Colonic mucosa (tissue), 4 donors: ENCODE measurements around the gene ELOVL4. TPM values are rescaled to one million over a fixed set of nuclear protein-coding genes. Genes with fewer than 3 reads are reported as not detected.
A peak's percentile ranks its signal among the peaks of the same experiment; 100 is the strongest.

Experiments used
- DNase-seq: peaks from one replicate; pipeline ENCODE4 v3.0.0-alpha.2; 2020
- H3K27ac ChIP-seq: fragments of 200-600 bp; one replicate; pipeline ENCODE4 v1.8.0; 2021
- H3K27me3 ChIP-seq: fragments of 200-600 bp; one replicate; pipeline ENCODE4 v1.8.0; 2021
- H3K36me3 ChIP-seq: fragments of 200-600 bp; one replicate; pipeline ENCODE4 v1.8.0; 2021
- H3K4me1 ChIP-seq: fragments of 200-600 bp; one replicate; pipeline ENCODE4 v1.8.0; 2021; ENCODE audit warnings: mild to moderate bottlenecking
- H3K4me3 ChIP-seq: fragments of 200-600 bp; one replicate; pipeline ENCODE4 v1.8.0; 2021
- H3K9ac ChIP-seq, 2 donors: one replicate each; pipeline ENCODE4 v1.7.0; 2013; ENCODE audit warnings: control low read depth in 2 of 2, low read depth in 2 of 2, low read length in 2 of 2
- H3K9me3 ChIP-seq: fragments of 200-600 bp; one replicate; pipeline ENCODE4 v1.8.0; 2021
- intact Hi-C: fragments of 100-400 bp; cut with DNase I; formaldehyde crosslinking; loops from one replicate; pipeline ENCODE4 v1.14.1; 2022
- total RNA-seq, 2 donors: library from RNA; stranded (reverse); fragmentation: NEBNext Ultra II Directional in 1 of 2; extraction: Animal tissue kit (Norgen Biotek cat#: 25700) in 1 of 2; gene quantifications; one replicate each; pipeline ENCODE4 v1.2.1, GENCODE V29; 2021
- TF ChIP-seq, protein P1 (sequence below): fragments of 200-600 bp; IDR thresholded peaks from one replicate; pipeline ENCODE4 v1.8.0; 2022; ENCODE audit warnings: antibody characterized with exemption, mild to moderate bottlenecking
- donor health status: healthy.
- donor health status: DM: no; HTN: no; CAD: no.
- donor health status: DM: no; HTN: no; CAD: no.

ELOVL4 gene
- total RNA-seq, 2 donors from 2014 or later, result 0.30 to 0.66 TPM

DNA sequence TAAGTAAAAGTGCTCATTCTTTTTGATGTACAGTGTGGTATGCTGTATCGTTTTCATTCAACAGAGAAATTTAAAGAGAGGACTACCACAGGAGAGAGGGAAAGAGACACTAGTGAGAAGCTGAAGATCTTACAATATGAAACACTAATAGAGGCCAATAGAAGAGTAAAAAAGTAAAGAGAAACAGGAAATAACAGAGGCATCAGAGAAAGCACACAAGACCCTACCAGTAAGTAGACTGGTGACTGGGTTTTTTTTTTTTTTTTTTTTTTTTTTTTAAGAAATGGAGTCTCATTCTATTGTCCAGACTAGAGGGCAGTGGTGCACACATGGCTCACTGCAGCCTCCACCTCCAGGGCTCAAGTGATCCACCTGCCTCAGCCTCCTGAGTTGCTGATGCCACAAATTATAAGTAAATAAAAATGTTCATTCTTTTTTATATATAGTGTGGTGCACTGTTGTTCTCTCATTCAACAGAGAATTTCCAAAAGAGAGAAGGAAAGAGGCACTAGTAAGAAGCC is 18.8 kb downstream of the ELOVL4 start:
- H3K4me3 ChIP-seq, result no peak overlapping the region
- no peaks in the 10 kb centered on the region for H3K36me3 ChIP-seq
- intact Hi-C loops, result no loop called here
- H3K27me3 ChIP-seq, result no peaks in the 10 kb centered on the region
- no peak for DNase-seq
- TF ChIP-seq, protein P1, sequence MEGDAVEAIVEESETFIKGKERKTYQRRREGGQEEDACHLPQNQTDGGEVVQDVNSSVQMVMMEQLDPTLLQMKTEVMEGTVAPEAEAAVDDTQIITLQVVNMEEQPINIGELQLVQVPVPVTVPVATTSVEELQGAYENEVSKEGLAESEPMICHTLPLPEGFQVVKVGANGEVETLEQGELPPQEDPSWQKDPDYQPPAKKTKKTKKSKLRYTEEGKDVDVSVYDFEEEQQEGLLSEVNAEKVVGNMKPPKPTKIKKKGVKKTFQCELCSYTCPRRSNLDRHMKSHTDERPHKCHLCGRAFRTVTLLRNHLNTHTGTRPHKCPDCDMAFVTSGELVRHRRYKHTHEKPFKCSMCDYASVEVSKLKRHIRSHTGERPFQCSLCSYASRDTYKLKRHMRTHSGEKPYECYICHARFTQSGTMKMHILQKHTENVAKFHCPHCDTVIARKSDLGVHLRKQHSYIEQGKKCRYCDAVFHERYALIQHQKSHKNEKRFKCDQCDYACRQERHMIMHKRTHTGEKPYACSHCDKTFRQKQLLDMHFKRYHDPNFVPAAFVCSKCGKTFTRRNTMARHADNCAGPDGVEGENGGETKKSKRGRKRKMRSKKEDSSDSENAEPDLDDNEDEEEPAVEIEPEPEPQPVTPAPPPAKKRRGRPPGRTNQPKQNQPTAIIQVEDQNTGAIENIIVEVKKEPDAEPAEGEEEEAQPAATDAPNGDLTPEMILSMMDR, result no peak
- no peaks in the 10 kb centered on the region for H3K9me3 ChIP-seq
- no peak overlapping the region for H3K9ac ChIP-seq
- no peaks in the 10 kb centered on the region for H3K4me1 ChIP-seq
- no peak overlapping the region for H3K27ac ChIP-seq

DNA sequence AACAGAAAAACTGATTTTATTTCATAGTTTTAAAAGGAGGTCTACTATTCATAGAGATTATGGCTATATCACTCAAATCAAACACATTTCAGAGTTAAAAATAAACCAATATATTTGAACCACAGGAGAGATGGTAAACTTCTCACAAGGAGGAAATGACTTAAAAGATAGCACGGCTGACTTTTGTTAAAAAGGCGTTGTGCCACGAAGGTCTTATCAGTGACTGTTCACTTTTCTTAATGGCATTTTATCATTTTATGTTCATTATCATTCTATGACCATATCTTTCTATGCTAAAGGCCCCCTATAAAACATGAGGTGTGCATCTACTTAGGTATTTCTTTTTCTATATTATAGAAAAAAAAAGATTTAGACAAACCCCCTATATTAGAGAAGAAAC is 19.6 kb downstream of the ELOVL4 start:
- no peak for DNase-seq
- Histone ChIP-seq H3K4me3 (no peak overlapping the region), H3K27ac (no peak overlapping the region), H3K4me1 (no peaks in the 10 kb centered on the region), H3K9ac (no peak overlapping the region), H3K9me3 (no peaks in the 10 kb centered on the region), H3K27me3 (no peaks in the 10 kb centered on the region), H3K36me3 (no peaks in the 10 kb centered on the region)
- intact Hi-C loops, result no loop called here
- TF ChIP-seq, protein P1, result no peak

GRCh38 chr6:79923270-79923669 is 24.1 kb downstream of the ELOVL4 start:
- no peaks in the 10 kb centered on the region for H3K9me3 ChIP-seq
- no peaks in the 10 kb centered on the region for H3K27me3 ChIP-seq
- H3K4me1 ChIP-seq, result no peaks in the 10 kb centered on the region
- no peak for DNase-seq
- H3K9ac ChIP-seq, result no peak overlapping the region
- TF ChIP-seq, protein P1, result no peak
- H3K27ac ChIP-seq, result no peak overlapping the region
- no peak overlapping the region for H3K4me3 ChIP-seq
- intact Hi-C loops, result no loop called here
- H3K36me3 ChIP-seq, result no peaks in the 10 kb centered on the region

DNA sequence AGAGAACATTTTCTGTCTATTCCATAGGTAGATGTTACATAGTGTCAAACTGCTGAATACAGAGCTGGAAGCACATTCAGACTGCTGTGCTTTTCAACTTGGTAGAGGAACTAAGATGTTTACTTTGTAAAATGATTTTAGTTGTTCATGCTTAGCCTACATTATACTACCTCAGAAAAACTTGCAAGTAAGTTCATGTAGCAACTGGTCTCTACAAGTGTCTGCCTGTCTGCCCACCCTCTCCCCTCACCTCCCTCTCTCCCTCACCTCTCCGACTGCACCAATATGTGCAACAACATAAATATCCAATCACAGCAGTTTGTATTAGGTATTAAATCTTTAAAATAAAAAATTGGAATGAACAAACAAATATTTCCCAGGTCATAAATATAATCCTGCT is 25.3 kb downstream of the ELOVL4 start:
- no peak overlapping the region for H3K4me3 ChIP-seq
- TF ChIP-seq, protein P1, result no peak
- no peak overlapping the region for H3K9ac ChIP-seq
- no peaks in the 10 kb centered on the region for H3K4me1 ChIP-seq
- intact Hi-C loops, result no loop called here
- no peaks in the 10 kb centered on the region for H3K9me3 ChIP-seq
- no peak overlapping the region for H3K27ac ChIP-seq
- no peaks in the 10 kb centered on the region for H3K27me3 ChIP-seq
- H3K36me3 ChIP-seq, result no peaks in the 10 kb centered on the region
- no peak for DNase-seq

DNA sequence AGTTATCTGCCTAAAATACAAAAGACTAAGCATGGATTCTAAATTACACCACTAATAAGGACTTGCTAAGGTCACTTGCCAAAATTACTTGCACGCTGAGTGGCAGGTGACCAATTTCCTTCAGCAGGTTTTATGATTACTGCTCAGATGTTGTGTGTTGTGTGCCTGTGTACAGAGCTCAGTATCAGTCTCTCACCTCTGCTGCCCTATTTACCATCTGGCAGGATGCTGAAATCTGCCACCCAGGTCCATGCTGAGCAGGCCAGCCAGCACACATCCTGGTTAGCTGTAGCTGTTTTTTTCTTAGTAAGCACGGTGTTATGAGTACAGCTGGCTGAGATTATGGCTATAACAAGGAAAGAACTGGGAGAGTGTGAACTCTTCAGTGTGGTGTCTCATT is 34.0 kb downstream of the ELOVL4 start:
- no peak overlapping the region for H3K27ac ChIP-seq
- H3K9ac ChIP-seq, result no peak overlapping the region
- TF ChIP-seq, protein P1, result no peak
- no peak overlapping the region for H3K4me3 ChIP-seq
- DNase-seq, result peak; percentile 33
- no peaks in the 10 kb centered on the region for H3K4me1 ChIP-seq
- intact Hi-C loops, result no loop called here
- no peaks in the 10 kb centered on the region for H3K9me3 ChIP-seq
- no peaks in the 10 kb centered on the region for H3K27me3 ChIP-seq
- no peaks in the 10 kb centered on the region for H3K36me3 ChIP-seq
